Fibroblast of lung (primary cell): Measurements from ENCODE around the gene CCL11.

Experiments used
- CTCF ChIP-seq, 2 donors: IDR thresholded peaks in 1 of 2; conservative IDR thresholded peaks in 1 of 2; 1 replicate in 1 of 2; 2 replicates in 1 of 2; pipeline ENCODE4 v1.5.1; 2011 to 2012; ENCODE audit warnings: low read length in 2 of 2, control low read depth in 1 of 2, inconsistent platforms in 1 of 2, low read depth in 1 of 2, mild to moderate bottlenecking in 1 of 2
- EZH2 ChIP-seq: IDR thresholded peaks from 2 replicates; pipeline ENCODE4 v1.5.1; 2012; ENCODE audit warnings: low read length, control low read depth, mild to moderate bottlenecking; ENCODE audit errors: missing control alignments

DNA sequence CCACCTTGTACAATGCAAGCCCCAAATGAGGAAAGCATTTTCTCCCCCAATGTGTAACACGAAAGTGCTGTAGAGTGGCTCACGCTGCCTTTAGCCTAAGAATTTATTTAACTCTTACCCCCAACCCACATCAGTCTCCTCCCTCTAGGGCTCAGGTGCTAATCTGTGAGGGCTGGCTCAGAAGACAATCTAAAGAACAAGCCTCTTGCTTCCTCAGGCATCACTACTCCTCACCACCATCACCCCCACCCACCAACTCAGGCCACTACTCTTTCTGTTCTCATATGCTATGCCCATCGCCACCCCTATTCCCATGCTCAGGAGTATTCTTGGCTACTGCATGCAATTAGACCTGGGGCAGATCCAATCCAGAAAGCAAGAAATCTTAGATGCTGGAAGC is 34.4 kb upstream of the CCL11 start:
- TF ChIP-seq CTCF (conservative IDR thresholded peaks at IDR 0.05 in 1 of 2, IDR thresholded peaks at IDR 0.05 in 1 of 2; ENCODE audit: low read depth in 1 of 2, low read length in 2 of 2) (no peak), EZH2 (no peak)
